WTC11 (cell line): ENCODE results near the gene DYSF.

Experiments
- ATF6 ChIP-seq: sonication (generic); formaldehyde crosslinking; IDR thresholded peaks from 2 replicates; pipeline ENCODE4 v1.8.1; 2023; ENCODE audit warnings: mild to moderate bottlenecking, missing genetic modification reagents
- CTCF ChIP-seq: fragments of 200-600 bp; IDR thresholded peaks from 2 replicates; pipeline ENCODE4 v1.8.0; 2022; ENCODE audit warnings: antibody characterized with exemption
- ETV6 ChIP-seq: sonication (generic); formaldehyde crosslinking; IDR thresholded peaks from 2 replicates; pipeline ENCODE4 v1.8.1; 2022; ENCODE audit warnings: mild to moderate bottlenecking, missing genetic modification reagents
- FOXK1 ChIP-seq: sonication (generic); formaldehyde crosslinking; IDR thresholded peaks from 2 replicates; pipeline ENCODE4 v1.8.0; 2022; ENCODE audit warnings: mild to moderate bottlenecking, moderate library complexity, missing genetic modification reagents
- MAX ChIP-seq: sonication (generic); formaldehyde crosslinking; IDR thresholded peaks from 2 replicates; pipeline ENCODE4 v1.8.0; 2022; ENCODE audit warnings: mild to moderate bottlenecking, missing genetic modification reagents
- MYBL2 ChIP-seq: sonication (generic); formaldehyde crosslinking; IDR thresholded peaks from 2 replicates; pipeline ENCODE4 v1.8.1; 2023; ENCODE audit warnings: mild to moderate bottlenecking, moderate library complexity, missing genetic modification reagents
- NR2C2 ChIP-seq: sonication (generic); formaldehyde crosslinking; IDR thresholded peaks from 2 replicates; pipeline ENCODE4 v1.8.0; 2022; ENCODE audit warnings: mild to moderate bottlenecking, missing genetic modification reagents
- NR3C1 ChIP-seq: sonication (generic); formaldehyde crosslinking; conservative IDR thresholded peaks from 2 replicates; pipeline ENCODE4 v1.8.1; 2023; ENCODE audit warnings: low read depth, mild to moderate bottlenecking, missing genetic modification reagents
- SMAD4 ChIP-seq: sonication (generic); formaldehyde crosslinking; IDR thresholded peaks from 2 replicates; pipeline ENCODE4 v1.8.0; 2022; ENCODE audit warnings: mild to moderate bottlenecking, missing genetic modification reagents
- SP1 ChIP-seq: sonication (generic); formaldehyde crosslinking; conservative IDR thresholded peaks from 2 replicates; pipeline ENCODE4 v1.8.1; 2022; ENCODE audit warnings: missing genetic modification reagents
- TEAD4 ChIP-seq: sonication (generic); formaldehyde crosslinking; IDR thresholded peaks from 2 replicates; pipeline ENCODE4 v1.8.0; 2022; ENCODE audit warnings: mild to moderate bottlenecking, missing genetic modification reagents
- ZBTB21 ChIP-seq: sonication (generic); formaldehyde crosslinking; IDR thresholded peaks from 2 replicates; pipeline ENCODE4 v1.8.1; 2023; ENCODE audit warnings: mild to moderate bottlenecking, missing genetic modification reagents, borderline replicate concordance
- ZNF121 ChIP-seq: sonication (generic); formaldehyde crosslinking; IDR thresholded peaks from 2 replicates; pipeline ENCODE4 v1.8.0; 2023; ENCODE audit warnings: missing genetic modification reagents

GRCh38 chr2:71530641-71531332 is 77.4 kb downstream of the DYSF start:
- TF ChIP-seq ATF6 (no peak), CTCF (peak; percentile 54), NR2C2 (CRISPR knock-in tag) (no peak), SMAD4 (no peak), NR3C1 (CRISPR knock-in tag) (no peak), FOXK1 (CRISPR knock-in tag) (no peak), MYBL2 (CRISPR knock-in tag) (no peak), ZBTB21 (no peak), MAX (CRISPR knock-in tag) (no peak), TEAD4 (no peak), SP1 (CRISPR knock-in tag) (no peak), ZNF121 (CRISPR knock-in tag) (no peak), ETV6 (CRISPR knock-in tag) (no peak)
